ENCODE results near the gene IFIT2.

GRCh38 chr10:89307269-89307577 lies 5.4 kb downstream of the IFIT2 start:
- TF ChIP-seq, protein P1, sequence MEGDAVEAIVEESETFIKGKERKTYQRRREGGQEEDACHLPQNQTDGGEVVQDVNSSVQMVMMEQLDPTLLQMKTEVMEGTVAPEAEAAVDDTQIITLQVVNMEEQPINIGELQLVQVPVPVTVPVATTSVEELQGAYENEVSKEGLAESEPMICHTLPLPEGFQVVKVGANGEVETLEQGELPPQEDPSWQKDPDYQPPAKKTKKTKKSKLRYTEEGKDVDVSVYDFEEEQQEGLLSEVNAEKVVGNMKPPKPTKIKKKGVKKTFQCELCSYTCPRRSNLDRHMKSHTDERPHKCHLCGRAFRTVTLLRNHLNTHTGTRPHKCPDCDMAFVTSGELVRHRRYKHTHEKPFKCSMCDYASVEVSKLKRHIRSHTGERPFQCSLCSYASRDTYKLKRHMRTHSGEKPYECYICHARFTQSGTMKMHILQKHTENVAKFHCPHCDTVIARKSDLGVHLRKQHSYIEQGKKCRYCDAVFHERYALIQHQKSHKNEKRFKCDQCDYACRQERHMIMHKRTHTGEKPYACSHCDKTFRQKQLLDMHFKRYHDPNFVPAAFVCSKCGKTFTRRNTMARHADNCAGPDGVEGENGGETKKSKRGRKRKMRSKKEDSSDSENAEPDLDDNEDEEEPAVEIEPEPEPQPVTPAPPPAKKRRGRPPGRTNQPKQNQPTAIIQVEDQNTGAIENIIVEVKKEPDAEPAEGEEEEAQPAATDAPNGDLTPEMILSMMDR (IDR thresholded peaks at IDR 0.05; ENCODE audit: low read depth, low read length, missing input control), result no peak
- no peak for TF ChIP-seq HNF4A (conservative IDR thresholded peaks at IDR 0.05)
- no peak for TF ChIP-seq YY1 (IDR thresholded peaks at IDR 0.05)
- TF ChIP-seq GABPA (IDR thresholded peaks at IDR 0.05 in 1 of 2, conservative IDR thresholded peaks at IDR 0.05 in 1 of 2), result no peak
- TF ChIP-seq, protein P2, sequence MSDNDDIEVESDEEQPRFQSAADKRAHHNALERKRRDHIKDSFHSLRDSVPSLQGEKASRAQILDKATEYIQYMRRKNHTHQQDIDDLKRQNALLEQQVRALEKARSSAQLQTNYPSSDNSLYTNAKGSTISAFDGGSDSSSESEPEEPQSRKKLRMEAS (IDR thresholded peaks at IDR 0.05), result no peak
- no peak for TF ChIP-seq TAF1 (conservative IDR thresholded peaks at IDR 0.05)
- TF ChIP-seq, protein P3, sequence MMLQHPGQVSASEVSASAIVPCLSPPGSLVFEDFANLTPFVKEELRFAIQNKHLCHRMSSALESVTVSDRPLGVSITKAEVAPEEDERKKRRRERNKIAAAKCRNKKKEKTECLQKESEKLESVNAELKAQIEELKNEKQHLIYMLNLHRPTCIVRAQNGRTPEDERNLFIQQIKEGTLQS (IDR thresholded peaks at IDR 0.05), result no peak
- no peak for TF ChIP-seq SP1 (IDR thresholded peaks at IDR 0.05)
- TF ChIP-seq EGR1 (IDR thresholded peaks at IDR 0.05; ENCODE audit: low read depth in 2 of 2), result no peak
- TF ChIP-seq, protein P4, sequence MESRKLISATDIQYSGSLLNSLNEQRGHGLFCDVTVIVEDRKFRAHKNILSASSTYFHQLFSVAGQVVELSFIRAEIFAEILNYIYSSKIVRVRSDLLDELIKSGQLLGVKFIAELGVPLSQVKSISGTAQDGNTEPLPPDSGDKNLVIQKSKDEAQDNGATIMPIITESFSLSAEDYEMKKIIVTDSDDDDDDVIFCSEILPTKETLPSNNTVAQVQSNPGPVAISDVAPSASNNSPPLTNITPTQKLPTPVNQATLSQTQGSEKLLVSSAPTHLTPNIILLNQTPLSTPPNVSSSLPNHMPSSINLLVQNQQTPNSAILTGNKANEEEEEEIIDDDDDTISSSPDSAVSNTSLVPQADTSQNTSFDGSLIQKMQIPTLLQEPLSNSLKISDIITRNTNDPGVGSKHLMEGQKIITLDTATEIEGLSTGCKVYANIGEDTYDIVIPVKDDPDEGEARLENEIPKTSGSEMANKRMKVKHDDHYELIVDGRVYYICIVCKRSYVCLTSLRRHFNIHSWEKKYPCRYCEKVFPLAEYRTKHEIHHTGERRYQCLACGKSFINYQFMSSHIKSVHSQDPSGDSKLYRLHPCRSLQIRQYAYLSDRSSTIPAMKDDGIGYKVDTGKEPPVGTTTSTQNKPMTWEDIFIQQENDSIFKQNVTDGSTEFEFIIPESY (IDR thresholded peaks at IDR 0.05), result no peak
- no peak for TF ChIP-seq JUND (IDR thresholded peaks at IDR 0.05)
- TF ChIP-seq, protein P5, sequence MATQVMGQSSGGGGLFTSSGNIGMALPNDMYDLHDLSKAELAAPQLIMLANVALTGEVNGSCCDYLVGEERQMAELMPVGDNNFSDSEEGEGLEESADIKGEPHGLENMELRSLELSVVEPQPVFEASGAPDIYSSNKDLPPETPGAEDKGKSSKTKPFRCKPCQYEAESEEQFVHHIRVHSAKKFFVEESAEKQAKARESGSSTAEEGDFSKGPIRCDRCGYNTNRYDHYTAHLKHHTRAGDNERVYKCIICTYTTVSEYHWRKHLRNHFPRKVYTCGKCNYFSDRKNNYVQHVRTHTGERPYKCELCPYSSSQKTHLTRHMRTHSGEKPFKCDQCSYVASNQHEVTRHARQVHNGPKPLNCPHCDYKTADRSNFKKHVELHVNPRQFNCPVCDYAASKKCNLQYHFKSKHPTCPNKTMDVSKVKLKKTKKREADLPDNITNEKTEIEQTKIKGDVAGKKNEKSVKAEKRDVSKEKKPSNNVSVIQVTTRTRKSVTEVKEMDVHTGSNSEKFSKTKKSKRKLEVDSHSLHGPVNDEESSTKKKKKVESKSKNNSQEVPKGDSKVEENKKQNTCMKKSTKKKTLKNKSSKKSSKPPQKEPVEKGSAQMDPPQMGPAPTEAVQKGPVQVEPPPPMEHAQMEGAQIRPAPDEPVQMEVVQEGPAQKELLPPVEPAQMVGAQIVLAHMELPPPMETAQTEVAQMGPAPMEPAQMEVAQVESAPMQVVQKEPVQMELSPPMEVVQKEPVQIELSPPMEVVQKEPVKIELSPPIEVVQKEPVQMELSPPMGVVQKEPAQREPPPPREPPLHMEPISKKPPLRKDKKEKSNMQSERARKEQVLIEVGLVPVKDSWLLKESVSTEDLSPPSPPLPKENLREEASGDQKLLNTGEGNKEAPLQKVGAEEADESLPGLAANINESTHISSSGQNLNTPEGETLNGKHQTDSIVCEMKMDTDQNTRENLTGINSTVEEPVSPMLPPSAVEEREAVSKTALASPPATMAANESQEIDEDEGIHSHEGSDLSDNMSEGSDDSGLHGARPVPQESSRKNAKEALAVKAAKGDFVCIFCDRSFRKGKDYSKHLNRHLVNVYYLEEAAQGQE (IDR thresholded peaks at IDR 0.05), result no peak
- no peak for TF ChIP-seq FOXA1 (IDR thresholded peaks at IDR 0.05)
- TF ChIP-seq RAD21 (IDR thresholded peaks at IDR 0.05), result no peak

Data from liver (tissue), 3 donors.